ENCODE measurements around the gene ITGA6. TPM values are rescaled to one million over a fixed set of nuclear protein-coding genes. Genes with fewer than 3 reads are reported as not detected.
"Not testable (repeated sequence)": the region's sequence is repeated elsewhere in the genome, so short reads cannot be mapped to it uniquely, and the experiment has no call there.

The ITGA6 gene
- total and polyA plus RNA-seq, 2 donors (not counting 1 experiment from before 2014, with no cell fraction given): 6.4 to 19.8 TPM

- Histone ChIP-seq H3K27me3 (ENCODE audit: control insufficient read depth, insufficient read depth, low read length) (no peaks in the 10 kb centered on the region), H3K4me2 (ENCODE audit: extremely low read depth, insufficient read depth, low read length) (no peak overlapping the region), H2AFZ (ENCODE audit: low read length) (no peak overlapping the region), H3K79me2 (ENCODE audit: control insufficient read depth, insufficient read depth, low read length) (no peaks in the 10 kb centered on the region), H3K9ac (ENCODE audit: insufficient read depth, low read length) (no peak overlapping the region), H3K9me3 (ENCODE audit: control insufficient read depth, insufficient read depth, low read depth, low read length) (no peaks in the 10 kb centered on the region), H4K20me1 (ENCODE audit: control insufficient read depth, extremely low read depth, insufficient read depth, low read length) (no peaks in the 10 kb centered on the region), H3K4me3 (replicated peaks in 1 of 4; ENCODE audit: control extremely low read depth in 1 of 4, insufficient read depth in 1 of 4, low read depth in 3 of 4, low read length in 4 of 4) (no peak overlapping the region), H3K36me3 (ENCODE audit: control insufficient read depth, insufficient read depth, low read length) (no peaks in the 10 kb centered on the region), H3K4me1 (ENCODE audit: control insufficient read depth, extremely low read depth, insufficient read depth, low read length) (no peaks in the 10 kb centered on the region), H3K27ac (ENCODE audit: insufficient read depth, low read length) (no peak overlapping the region)
- no peak for DNase-seq (ENCODE audit: low read depth in 2 of 2)
- TF ChIP-seq EZH2 (IDR thresholded peaks at IDR 0.05; ENCODE audit: low read length, missing control alignments): no peak
- no peak for TF ChIP-seq CTCF (conservative IDR thresholded peaks at IDR 0.05 in 1 of 2, IDR thresholded peaks at IDR 0.05 in 1 of 2; ENCODE audit: low read depth in 1 of 2, low read length in 2 of 2)
These were observed 103.9 kb downstream of the ITGA6 start for GRCh38 chr2:172531309-172531708.

- not testable (repeated sequence) for H3K4me3 ChIP-seq (replicated peaks in 1 of 4; ENCODE audit: control extremely low read depth in 1 of 4, insufficient read depth in 1 of 4, low read depth in 3 of 4, low read length in 4 of 4); H4K20me1 ChIP-seq (ENCODE audit: control insufficient read depth, extremely low read depth, insufficient read depth, low read length); DNase-seq (ENCODE audit: low read depth in 2 of 2); H2AFZ ChIP-seq (ENCODE audit: low read length); H3K9ac ChIP-seq (ENCODE audit: insufficient read depth, low read length); H3K79me2 ChIP-seq (ENCODE audit: control insufficient read depth, insufficient read depth, low read length); H3K36me3 ChIP-seq (ENCODE audit: control insufficient read depth, insufficient read depth, low read length); H3K4me2 ChIP-seq (ENCODE audit: extremely low read depth, insufficient read depth, low read length); H3K4me1 ChIP-seq (ENCODE audit: control insufficient read depth, extremely low read depth, insufficient read depth, low read length); H3K27me3 ChIP-seq (ENCODE audit: control insufficient read depth, insufficient read depth, low read length); H3K27ac ChIP-seq (ENCODE audit: insufficient read depth, low read length); H3K9me3 ChIP-seq (ENCODE audit: control insufficient read depth, insufficient read depth, low read depth, low read length)
These were observed 105.1 kb downstream of the ITGA6 start for GRCh38 chr2:172532461-172532860.

- H4K20me1 ChIP-seq (ENCODE audit: control insufficient read depth, extremely low read depth, insufficient read depth, low read length): no peaks in the 10 kb centered on the region
- H2AFZ ChIP-seq (ENCODE audit: low read length): no peak overlapping the region
- H3K9ac ChIP-seq (ENCODE audit: insufficient read depth, low read length): no peak overlapping the region
- DNase-seq (ENCODE audit: low read depth in 2 of 2): no peak
- TF ChIP-seq CTCF (conservative IDR thresholded peaks at IDR 0.05 in 1 of 2, IDR thresholded peaks at IDR 0.05 in 1 of 2; ENCODE audit: low read depth in 1 of 2, low read length in 2 of 2) (no peak), EZH2 (IDR thresholded peaks at IDR 0.05; ENCODE audit: low read length, missing control alignments) (no peak)
- H3K36me3 ChIP-seq (ENCODE audit: control insufficient read depth, insufficient read depth, low read length): no peaks in the 10 kb centered on the region
- H3K4me3 ChIP-seq (replicated peaks in 1 of 4; ENCODE audit: control extremely low read depth in 1 of 4, insufficient read depth in 1 of 4, low read depth in 3 of 4, low read length in 4 of 4): no peak overlapping the region
- H3K4me1 ChIP-seq (ENCODE audit: control insufficient read depth, extremely low read depth, insufficient read depth, low read length): no peaks in the 10 kb centered on the region
- H3K27ac ChIP-seq (ENCODE audit: insufficient read depth, low read length): no peak overlapping the region
- no peaks in the 10 kb centered on the region for H3K79me2 ChIP-seq (ENCODE audit: control insufficient read depth, insufficient read depth, low read length)
- H3K27me3 ChIP-seq (ENCODE audit: control insufficient read depth, insufficient read depth, low read length): no peaks in the 10 kb centered on the region
- no peak overlapping the region for H3K4me2 ChIP-seq (ENCODE audit: extremely low read depth, insufficient read depth, low read length)
- H3K9me3 ChIP-seq (ENCODE audit: control insufficient read depth, insufficient read depth, low read depth, low read length): no peaks in the 10 kb centered on the region
These were observed 106.3 kb downstream of the ITGA6 start for GRCh38 chr2:172533687-172534086.

Measured in fibroblast of lung (primary cell).